IMR-90 (cell line): ENCODE results near the gene SNRNP27. TPM values are rescaled to one million over a fixed set of nuclear protein-coding genes. Genes with fewer than 3 reads are reported as not detected.

Source experiments
- ATAC-seq: fragments of 200-7000 bp; cut with Tn5 transposase; 2 replicates; pipeline ENCODE4 v1.9.1; 2020; ENCODE audit warnings: low read depth, mild to moderate bottlenecking, moderate library complexity
- BruUV-seq: library from RNA; stranded (reverse); fragments of 400-500 nt; replicated peaks from 2 replicates; lab custom pipeline; 2021; lab: Mats Ljungman, UMichigan
- CTCF ChIA-PET: fragments of 300-600 bp; formaldehyde crosslinking; extraction: SDS; loops from one replicate; lab custom pipeline; 2021; ENCODE audit warnings: antibody characterized with exemption; lab: Yijun Ruan, JAX
- POLR2A ChIA-PET: fragments of 300-600 bp; sonication (Branson Sonifier 250); formaldehyde crosslinking; loops from one replicate; lab custom pipeline; 2022; ENCODE audit warnings: antibody characterized with exemption; ENCODE audit not compliant: unreplicated experiment; lab: Charles Lee
- DNase-seq: peaks from one replicate; pipeline ENCODE4 v3.0.0; 2013
- H2AFZ ChIP-seq: replicated peaks from 2 replicates; pipeline ENCODE3; 2013; ENCODE audit warnings: low read length, mild to moderate bottlenecking; ENCODE audit not compliant: poor library complexity
- H2AK5ac ChIP-seq: 2 replicates; pipeline ENCODE4 v1.6.1; 2013; ENCODE audit warnings: low read depth, low read length, inconsistent platforms
- H2AK9ac ChIP-seq: replicated peaks from 2 replicates; pipeline ENCODE3; 2013; ENCODE audit warnings: mild to moderate bottlenecking, low read depth, low read length, moderate library complexity; ENCODE audit not compliant: poor library complexity
- H2BK120ac ChIP-seq: 2 replicates; pipeline ENCODE4 v1.6.1; 2013; ENCODE audit warnings: low read depth, low read length, inconsistent platforms
- H2BK15ac ChIP-seq: 3 replicates; pipeline ENCODE4 v1.6.1; 2013; ENCODE audit warnings: low read depth, low read length, inconsistent platforms
- H2BK20ac ChIP-seq: 2 replicates; pipeline ENCODE4 v1.6.1; 2013; ENCODE audit warnings: low read depth, mild to moderate bottlenecking, inconsistent platforms, low read length, moderate library complexity
- H2BK5ac ChIP-seq: 2 replicates; pipeline ENCODE4 v1.6.1; 2013; ENCODE audit warnings: mild to moderate bottlenecking, low read depth, low read length, inconsistent platforms; ENCODE audit not compliant: poor library complexity, severe bottlenecking
- H3K14ac ChIP-seq: replicated peaks from 2 replicates; pipeline ENCODE4 v1.6.1; 2013; ENCODE audit warnings: low read depth, low read length, inconsistent platforms
- H3K18ac ChIP-seq: 2 replicates; pipeline ENCODE4 v1.6.1; 2013; ENCODE audit warnings: low read depth, low read length, control low read depth
- H3K23ac ChIP-seq: 2 replicates; pipeline ENCODE4 v1.6.1; 2013; ENCODE audit warnings: low read depth, low read length, inconsistent platforms
- H3K27ac ChIP-seq: 2 replicates; pipeline ENCODE4 v1.5.1; 2013; ENCODE audit warnings: mild to moderate bottlenecking, control low read depth, low read length; ENCODE audit not compliant: insufficient read depth
- H3K27me3 ChIP-seq: 2 replicates; pipeline ENCODE4 v1.6.1; 2013; ENCODE audit warnings: low read length; ENCODE audit not compliant: control insufficient read depth, insufficient read depth
- H3K36me3 ChIP-seq: 2 replicates; pipeline ENCODE4 v1.6.1; 2013; ENCODE audit warnings: low read length, mixed read lengths; ENCODE audit not compliant: control insufficient read depth, insufficient read depth
- H3K4ac ChIP-seq: 2 replicates; pipeline ENCODE4 v1.6.1; 2013; ENCODE audit warnings: low read depth, low read length, inconsistent platforms
- H3K4me1 ChIP-seq: 2 replicates; pipeline ENCODE4 v1.6.1; 2013; ENCODE audit warnings: low read length, mixed read lengths; ENCODE audit not compliant: control insufficient read depth, insufficient read depth
- H3K4me2 ChIP-seq: 2 replicates; pipeline ENCODE4 v1.6.1; 2013; ENCODE audit warnings: low read depth, mild to moderate bottlenecking, control low read depth, low read length, moderate library complexity
- H3K4me3 ChIP-seq: 2 replicates; pipeline ENCODE4 v1.5.1; 2013; ENCODE audit warnings: low read depth, mild to moderate bottlenecking, control low read depth, low read length, moderate library complexity; ENCODE audit not compliant: insufficient read depth
- H3K56ac ChIP-seq: 2 replicates; pipeline ENCODE4 v1.6.1; 2013; ENCODE audit warnings: low read length, inconsistent platforms; ENCODE audit not compliant: insufficient read depth; ENCODE audit errors: extremely low read depth
- H3K79me1 ChIP-seq, 2 experiments: 2 replicates each; pipeline ENCODE4 v1.6.1; 2013; ENCODE audit warnings: low read length in 2 of 2, inconsistent platforms in 1 of 2, low read depth in 1 of 2
- H3K9ac ChIP-seq: 2 replicates; pipeline ENCODE4 v1.6.1; 2013; ENCODE audit warnings: low read depth, low read length, control low read depth
- H3K9me1 ChIP-seq: 2 replicates; pipeline ENCODE4 v1.6.1; 2013; ENCODE audit warnings: low read length, inconsistent platforms; ENCODE audit not compliant: insufficient read depth
- H3K9me3 ChIP-seq: 2 replicates; pipeline ENCODE4 v1.6.1; 2013; ENCODE audit warnings: low read length; ENCODE audit not compliant: control insufficient read depth, insufficient read depth
- H4K20me1 ChIP-seq: 2 replicates; pipeline ENCODE4 v1.6.1; 2013; ENCODE audit warnings: low read length, inconsistent platforms; ENCODE audit not compliant: insufficient read depth
- H4K5ac ChIP-seq: 2 replicates; pipeline ENCODE4 v1.6.1; 2013; ENCODE audit warnings: mild to moderate bottlenecking, low read depth, low read length, control low read depth
- H4K8ac ChIP-seq, 2 experiments: 2 replicates each; pipeline ENCODE4 v1.6.1; 2013; ENCODE audit warnings: low read depth in 2 of 2, low read length in 2 of 2, control low read depth in 1 of 2, inconsistent platforms in 1 of 2
- H4K91ac ChIP-seq: 2 replicates; pipeline ENCODE4 v1.6.1; 2013; ENCODE audit warnings: low read depth, low read length, inconsistent platforms; ENCODE audit not compliant: insufficient read depth
- BHLHE40 ChIP-seq: fragments of 150-350 bp; IDR thresholded peaks from 2 replicates; pipeline ENCODE4 v1.6.1; 2016; ENCODE audit warnings: mild to moderate bottlenecking, low read depth, low read length
- CEBPB ChIP-seq: IDR thresholded peaks from 2 replicates; pipeline ENCODE4 v1.6.1; 2012; ENCODE audit warnings: low read depth, low read length, improper control_type of control experiment
- CHD1 ChIP-seq: IDR thresholded peaks from 2 replicates; pipeline ENCODE4 v1.6.1; 2012; ENCODE audit warnings: low read depth, low read length, improper control_type of control experiment
- ELK1 ChIP-seq: fragments of 150-350 bp; IDR thresholded peaks from 2 replicates; pipeline ENCODE4 v1.6.1; 2016; ENCODE audit warnings: low read depth, mild to moderate bottlenecking, low read length, moderate library complexity, borderline replicate concordance
- MAZ ChIP-seq: IDR thresholded peaks from 2 replicates; pipeline ENCODE4 v1.6.1; 2012; ENCODE audit warnings: low read depth, mild to moderate bottlenecking, low read length, improper control_type of control experiment, moderate library complexity, borderline replicate concordance
- MXI1 ChIP-seq: IDR thresholded peaks from 2 replicates; pipeline ENCODE4 v1.6.1; 2012; ENCODE audit warnings: low read depth, mild to moderate bottlenecking, low read length, moderate library complexity, borderline replicate concordance
- NFE2L2 ChIP-seq: fragments of 150-350 bp; IDR thresholded peaks from 2 replicates; pipeline ENCODE4 v1.6.1; 2016; ENCODE audit warnings: low read depth, mild to moderate bottlenecking, low read length
- POLR2A ChIP-seq: IDR thresholded peaks from 2 replicates; pipeline ENCODE4 v1.6.1; 2012; ENCODE audit warnings: mild to moderate bottlenecking, low read depth, low read length
- RAD21 ChIP-seq: IDR thresholded peaks from 2 replicates; pipeline ENCODE4 v1.6.1; 2012; ENCODE audit warnings: low read length, improper control_type of control experiment
- RCOR1 ChIP-seq: IDR thresholded peaks from 2 replicates; pipeline ENCODE4 v1.6.1; 2012; ENCODE audit warnings: mild to moderate bottlenecking, low read length, improper control_type of control experiment; ENCODE audit not compliant: insufficient replicate concordance
- RFX5 ChIP-seq: IDR thresholded peaks from 2 replicates; pipeline ENCODE4 v1.8.0; 2012; ENCODE audit warnings: low read depth, mild to moderate bottlenecking, low read length, moderate library complexity
- SMC3 ChIP-seq: fragments of 150-350 bp; IDR thresholded peaks from 2 replicates; pipeline ENCODE4 v1.6.1; 2016; ENCODE audit warnings: low read depth, mild to moderate bottlenecking, antibody characterized with exemption, low read length, moderate library complexity
- USF2 ChIP-seq: fragments of 150-350 bp; IDR thresholded peaks from 2 replicates; pipeline ENCODE4 v1.6.1; 2017; ENCODE audit warnings: mild to moderate bottlenecking, antibody characterized with exemption, low read length, low read depth
- WGBS, 2 experiments: methylation state at CpG; one replicate each; pipeline versions ENCODE4 v1.1.5 to v1.1.7; 2013; ENCODE audit warnings: missing lambda C conversion rate in 2 of 2; ENCODE audit not compliant: insufficient read length in 1 of 2; ENCODE audit errors: extremely low coverage in 2 of 2; 5-methylcytosine and 5-hydroxymethylcytosine counted together
- dilution Hi-C: fragments of 300-500 bp; cut with HindIII; formaldehyde crosslinking; loops from one replicate; pipeline ENCODE4 v1.14.3; 2018; ENCODE audit warnings: low sequenced_read_pairs; ENCODE audit not compliant: unreplicated experiment
- in situ Hi-C: fragments of 300-500 bp; cut with MboI; formaldehyde crosslinking; loops from 3 replicates; pipeline ENCODE4 v1.14.3; 2019; ENCODE audit warnings: low sequenced_read_pairs, inconsistent platforms, mixed read lengths
- intact Hi-C: fragments of 100-400 bp; cut with micrococcal nuclease; formaldehyde crosslinking; loops from 2 replicates; pipeline ENCODE4 v1.10.0; 2022
- polyA plus RNA-seq, 3 experiments: library from polyadenylated mRNA; depleted of rRNA; stranded (reverse); fragments of >200 nt; gene quantifications; 2 replicates each; pipeline ENCODE4 v1.2.3, GENCODE V29; 2012; ENCODE audit warnings: low replicate concordance in 1 of 3
- total RNA-seq: library from RNA; depleted of rRNA; stranded (reverse); fragments of >200 nt; gene quantifications from 2 replicates; pipeline ENCODE4 v1.2.3, GENCODE V29; 2012

Gene SNRNP27
- total and polyA plus RNA-seq, 2 of the 4 experiments (the other 2 are of a cell fraction): 8.8 to 48.3 TPM

DNA sequence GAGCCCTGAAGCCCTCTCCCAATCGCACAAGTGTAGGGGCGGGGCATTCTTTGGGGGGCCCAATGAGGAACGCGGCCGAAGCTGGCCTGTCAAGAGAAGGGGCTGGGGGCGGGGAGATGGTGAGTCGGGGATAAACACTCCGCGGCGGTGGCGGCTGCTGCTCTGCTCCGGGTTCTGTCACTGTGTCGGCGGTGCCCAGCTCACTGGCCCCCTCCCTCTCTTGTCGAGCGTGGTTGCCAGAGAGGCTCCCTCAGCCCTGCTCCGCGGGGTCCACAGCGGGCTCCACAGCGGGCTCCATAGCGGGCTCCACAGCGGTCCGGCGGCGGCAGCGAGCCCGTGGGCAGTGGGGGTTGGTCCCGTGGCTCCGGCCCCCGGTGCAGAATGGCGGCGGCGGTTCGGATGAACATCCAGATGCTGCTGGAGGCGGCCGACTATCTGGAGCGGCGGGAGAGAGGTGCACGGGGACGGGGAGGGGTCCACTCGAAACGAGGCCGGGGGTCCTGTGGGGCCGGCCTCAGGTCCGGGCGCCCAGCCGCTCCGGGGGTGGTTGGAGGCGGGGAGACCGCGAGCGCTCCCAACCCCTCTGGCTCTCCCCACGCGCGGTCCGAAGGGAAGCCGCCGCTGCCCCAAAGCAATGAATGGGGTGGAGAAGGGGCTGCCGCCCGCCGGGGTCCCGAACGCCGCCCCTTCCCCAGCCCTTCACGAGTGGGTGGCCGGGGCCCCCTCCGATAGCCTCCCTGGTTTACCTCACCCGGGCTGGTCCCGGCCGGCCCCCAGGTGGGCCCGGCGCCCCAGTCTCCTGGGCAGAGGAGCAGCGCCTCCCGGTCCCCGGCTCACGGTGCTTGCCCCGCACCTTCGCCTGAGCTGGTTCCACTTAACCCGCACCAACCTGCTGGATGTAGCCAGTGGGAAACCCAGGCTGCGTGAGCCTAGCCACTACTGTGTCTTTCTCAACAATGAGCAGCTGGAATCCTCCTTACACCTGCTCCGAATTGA is 21.5 kb downstream of the SNRNP27 start, which contains the start of gene MXD1:
Gene MXD1 (plus strand): TSS at position 160 of the 996 bp plus-strand sequence. CDS start 222 bp downstream, at position 382.
- H2BK20ac ChIP-seq: no peak within 1 kb of the TSS
- peak within 1 kb of the TSS; percentile 58 for H2BK5ac ChIP-seq
- no peaks in the 10 kb centered on the region for H4K20me1 ChIP-seq
- POLR2A ChIA-PET: interaction anchor here (0.5 to 1.5 kb wide), 7 partner anchors 13 to 255 kb away, joined by 3 to 7 read pairs (median 5); no protein-coding TSS in a partner anchor
- H2AK9ac ChIP-seq: peak within 1 kb of the TSS; percentile 83
- H3K9ac ChIP-seq: peak within 1 kb of the TSS; percentile 88
- CTCF ChIA-PET: interaction anchor here (1.1 to 1.9 kb wide), 3 partner anchors 156 to 228 kb away, joined by 4 to 8 read pairs (median 7); no protein-coding TSS in a partner anchor
- dilution Hi-C loops (no loop called here), intact Hi-C loops (loop anchor here (1.0 to 5.0 kb wide), 5 partner anchors 155 to 387 kb away; partner anchors contain the start of genes FAM136A and PCBP1), in situ Hi-C loops (loop anchor here (5.0 to 25.0 kb wide), 3 partner anchors 157 to 322 kb away; partner anchors contain the start of gene TIA1)
- peak within 1 kb of the TSS; percentile 77 for H3K14ac ChIP-seq
- H4K91ac ChIP-seq: peak within 1 kb of the TSS; percentile 84
- peak within 1 kb of the TSS; percentile 92 for H2AFZ ChIP-seq
- H3K36me3 ChIP-seq: no peaks in the 10 kb centered on the region
- no TSS peak for BruUV-seq
- ATAC-seq: peak; percentile 6; the same call in 1 of the 2 replicates
- H3K79me1 ChIP-seq: peaks cover 8 to 21% of the 10 kb centered on the region in 2 experiments; a peak in 3 of 4 replicates
- no peaks in the 10 kb centered on the region for H3K9me3 ChIP-seq
- peak within 1 kb of the TSS; percentile 100 for H3K4me2 ChIP-seq
- 0% methylated on average over 26 of the region's 81 CpGs; no CpG with 5 or more reads in 1 of the 2 experiments for WGBS, 2 experiments
- H3K4ac ChIP-seq: peak within 1 kb of the TSS; percentile 85
- H3K18ac ChIP-seq: no peak within 1 kb of the TSS; the same call in 1 of the 2 replicates
- peak within 1 kb of the TSS; percentile 64 to 84 for H4K8ac ChIP-seq
- peak within 1 kb of the TSS; percentile 89 for H3K23ac ChIP-seq
- H4K5ac ChIP-seq: no peak within 1 kb of the TSS
- H3K4me3 ChIP-seq: peak within 1 kb of the TSS; percentile 55
- peak within 1 kb of the TSS; percentile 32; the same call in 1 of the 2 replicates for H2BK120ac ChIP-seq
- peak within 1 kb of the TSS; percentile 10 for H2AK5ac ChIP-seq
- peak within 1 kb of the TSS; percentile 90; the same call in 1 of the 2 replicates for H3K56ac ChIP-seq
- H3K4me1 ChIP-seq: no peaks in the 10 kb centered on the region; the same call in 1 of the 2 replicates
- H3K27me3 ChIP-seq: no peaks in the 10 kb centered on the region
- no peaks in the 10 kb centered on the region for H3K9me1 ChIP-seq
- H2BK15ac ChIP-seq: no peak within 1 kb of the TSS
- peak within 1 kb of the TSS; percentile 69 for H3K27ac ChIP-seq
- DNase-seq: no peak
- TF ChIP-seq POLR2A (peak; percentile 92), RFX5 (no peak), CEBPB (no peak), USF2 (no peak), RCOR1 (no peak), NFE2L2 (no peak), RAD21 (peak; percentile 31), SMC3 (no peak), MAZ (peak; percentile 78; the same call in 1 of the 2 replicates), CHD1 (no peak), ELK1 (no peak), MXI1 (peak; percentile 7; the same call in 1 of the 2 replicates), BHLHE40 (no peak)
